HepG2 (cell line): ENCODE results near the gene DCTN3. TPM values are rescaled to one million over a fixed set of nuclear protein-coding genes. Genes with fewer than 3 reads are reported as not detected.

Experiments used
- PAF1 ChIP-seq: IDR thresholded peaks from 2 replicates; pipeline ENCODE4 v1.6.1; 2016; ENCODE audit warnings: missing genetic modification reagents, missing compliant biosample characterization
- ZBTB42 ChIP-seq: sonication (generic); formaldehyde crosslinking; IDR thresholded peaks from 2 replicates; pipeline ENCODE4 v1.5.0; 2020; ENCODE audit warnings: mild to moderate bottlenecking, missing genetic modification reagents
- ZNF501 ChIP-seq: sonication (generic); formaldehyde crosslinking; IDR thresholded peaks from 2 replicates; pipeline ENCODE4 v1.5.1; 2020; ENCODE audit warnings: mild to moderate bottlenecking, moderate library complexity, missing genetic modification reagents
- polyA plus RNA-seq, 8 experiments: library from polyadenylated mRNA; depleted of rRNA in 3 of 8; stranded (reverse) in 7 of 8; unstranded in 1 of 8; fragments of >200 nt; fragmentation: Illumina TruSeq in 4 of 8; extraction: Trizol in 4 of 8; gene quantifications; 2 replicates each; pipeline versions ENCODE4 v1.2.1 to v1.2.3, GENCODE V29; 2011 to 2016; ENCODE audit warnings: low read depth in 4 of 8, missing spikeins in 1 of 8, mixed read lengths in 1 of 8; ENCODE audit not compliant: insufficient read depth in 1 of 8
- total RNA-seq, 5 experiments: library from RNA; depleted of rRNA; stranded (reverse); fragments of >200 nt; fragmentation: Illumina TruSeq; extraction: Trizol; gene quantifications; 2 replicates each; pipeline ENCODE4 v1.2.3, GENCODE V29; 2016; ENCODE audit warnings: low read depth in 1 of 5
- TF ChIP-seq, protein P1 (sequence below): sonication (generic); formaldehyde crosslinking; IDR thresholded peaks from 2 replicates; pipeline ENCODE4 v1.4.0; 2020; ENCODE audit warnings: mild to moderate bottlenecking, missing genetic modification reagents

Gene DCTN3
- total and polyA plus RNA-seq, 2 of the 13 experiments (the other 11 are each of a cell fraction or from before 2014, with no cell fraction given): 27.4 to 34.5 TPM

DNA sequence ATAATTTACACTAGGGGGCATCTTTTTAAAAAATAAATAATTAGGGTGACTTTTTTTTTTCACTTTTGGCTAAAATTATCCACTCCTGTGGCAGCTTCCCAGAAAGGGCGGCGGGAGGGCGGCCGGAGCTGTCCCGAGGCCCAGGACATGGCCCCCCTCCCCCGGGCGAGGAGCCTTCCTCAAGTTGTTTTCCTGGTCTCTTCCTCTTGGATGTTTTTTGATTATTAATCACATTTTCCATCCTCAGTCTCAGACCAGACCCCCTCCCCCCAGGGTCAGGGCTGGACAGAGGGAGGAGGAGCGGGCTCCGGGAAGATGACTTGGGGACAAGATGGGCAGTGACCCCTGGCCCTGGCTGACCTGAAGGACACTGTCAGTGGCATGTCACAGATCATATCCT, 26.1 kb downstream of the DCTN3 start (continued):
- TF ChIP-seq, protein P1, sequence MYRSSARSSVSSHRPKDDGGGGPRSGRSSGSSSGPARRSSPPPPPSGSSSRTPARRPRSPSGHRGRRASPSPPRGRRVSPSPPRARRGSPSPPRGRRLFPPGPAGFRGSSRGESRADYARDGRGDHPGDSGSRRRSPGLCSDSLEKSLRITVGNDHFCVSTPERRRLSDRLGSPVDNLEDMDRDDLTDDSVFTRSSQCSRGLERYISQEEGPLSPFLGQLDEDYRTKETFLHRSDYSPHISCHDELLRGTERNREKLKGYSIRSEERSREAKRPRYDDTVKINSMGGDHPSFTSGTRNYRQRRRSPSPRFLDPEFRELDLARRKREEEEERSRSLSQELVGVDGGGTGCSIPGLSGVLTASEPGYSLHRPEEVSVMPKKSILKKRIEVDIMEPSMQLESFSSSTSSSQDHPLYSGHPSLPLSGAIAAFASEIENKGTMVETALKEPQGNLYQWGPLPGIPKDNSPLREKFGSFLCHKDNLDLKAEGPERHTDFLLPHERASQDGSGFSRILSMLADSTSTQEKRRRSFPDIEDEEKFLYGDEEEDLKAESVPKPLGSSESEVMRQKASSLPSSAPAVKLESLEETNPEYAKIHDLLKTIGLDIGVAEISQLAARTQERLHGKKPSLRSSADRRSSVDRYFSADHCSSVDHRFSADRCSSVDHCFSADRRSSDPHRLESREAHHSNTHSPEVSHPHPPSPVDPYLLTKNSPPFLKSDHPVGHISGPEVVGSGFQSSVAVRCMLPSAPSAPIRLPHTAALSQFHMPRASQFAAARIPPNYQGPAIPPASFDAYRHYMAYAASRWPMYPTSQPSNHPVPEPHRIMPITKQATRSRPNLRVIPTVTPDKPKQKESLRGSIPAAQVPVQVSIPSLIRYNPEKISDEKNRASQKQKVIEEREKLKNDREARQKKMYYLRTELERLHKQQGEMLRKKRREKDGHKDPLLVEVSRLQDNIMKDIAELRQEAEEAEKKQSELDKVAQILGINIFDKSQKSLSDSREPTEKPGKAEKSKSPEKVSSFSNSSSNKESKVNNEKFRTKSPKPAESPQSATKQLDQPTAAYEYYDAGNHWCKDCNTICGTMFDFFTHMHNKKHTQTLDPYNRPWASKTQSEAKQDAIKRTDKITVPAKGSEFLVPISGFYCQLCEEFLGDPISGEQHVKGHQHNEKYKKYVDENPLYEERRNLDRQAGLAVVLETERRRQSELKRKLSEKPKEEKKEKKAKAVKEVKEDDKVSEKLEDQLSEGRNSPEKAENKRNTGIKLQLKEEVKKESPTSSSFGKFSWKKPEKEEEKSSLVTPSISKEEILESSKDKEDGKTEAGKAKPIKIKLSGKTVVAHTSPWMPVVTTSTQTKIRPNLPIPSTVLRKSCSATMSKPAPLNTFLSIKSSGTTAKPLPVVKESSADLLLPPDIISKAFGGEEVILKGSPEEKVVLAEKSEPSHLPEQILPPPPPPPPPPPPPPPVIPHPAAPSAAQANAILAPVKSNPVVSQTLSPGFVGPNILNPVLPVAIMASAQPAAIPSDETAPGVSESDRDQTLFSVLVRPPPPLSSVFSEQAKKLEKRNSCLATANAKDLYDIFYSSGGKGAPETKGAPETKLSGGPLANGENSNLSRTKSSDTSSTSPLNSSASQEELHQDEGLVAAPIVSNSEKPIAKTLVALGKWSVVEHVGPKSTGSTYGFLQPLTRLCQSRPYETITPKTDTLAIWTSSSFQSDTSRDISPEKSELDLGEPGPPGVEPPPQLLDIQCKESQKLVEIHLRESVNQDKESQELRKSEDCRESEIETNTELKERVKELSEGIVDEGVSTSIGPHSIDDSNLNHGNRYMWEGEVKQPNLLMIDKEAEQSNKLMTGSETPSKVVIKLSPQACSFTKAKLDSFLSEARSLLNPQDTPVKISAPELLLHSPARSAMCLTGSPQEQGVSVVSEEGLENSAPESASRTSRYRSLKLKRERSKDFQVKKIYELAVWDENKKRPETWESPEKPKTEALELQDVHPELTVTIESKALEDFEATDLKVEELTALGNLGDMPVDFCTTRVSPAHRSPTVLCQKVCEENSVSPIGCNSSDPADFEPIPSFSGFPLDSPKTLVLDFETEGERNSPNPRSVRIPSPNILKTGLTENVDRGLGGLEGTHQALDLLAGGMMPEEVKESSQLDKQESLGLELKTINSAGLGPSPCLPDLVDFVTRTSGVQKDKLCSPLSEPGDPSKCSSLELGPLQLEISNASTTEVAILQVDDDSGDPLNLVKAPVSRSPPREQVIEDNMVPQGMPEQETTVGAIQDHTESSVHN: no peak
- TF ChIP-seq PAF1 (CRISPR knock-in tag): no peak
- TF ChIP-seq ZBTB42 (CRISPR knock-in tag): no peak
- TF ChIP-seq ZNF501: no peak
